HepG2 (cell line): ENCODE measurements around the gene RHBDF2. TPM values are rescaled to one million over a fixed set of nuclear protein-coding genes. Genes with fewer than 3 reads are reported as not detected.

ENCODE experiments used
- AKAP8 ChIP-seq: sonication (generic); formaldehyde crosslinking; IDR thresholded peaks from 2 replicates; pipeline ENCODE4 v1.5.1; 2020; ENCODE audit warnings: mild to moderate bottlenecking, missing genetic modification reagents
- ATF6 ChIP-seq: sonication (generic); formaldehyde crosslinking; conservative IDR thresholded peaks from 2 replicates; pipeline ENCODE4 v1.4.0; 2020; ENCODE audit warnings: missing genetic modification reagents
- GFI1 ChIP-seq: sonication (generic); formaldehyde crosslinking; IDR thresholded peaks from 2 replicates; pipeline ENCODE4 v1.5.0; 2020; ENCODE audit warnings: missing genetic modification reagents, mild to moderate bottlenecking, borderline replicate concordance
- HNRNPL ChIP-seq: fragments of 200-400 bp; formaldehyde crosslinking; IDR thresholded peaks from 2 replicates; pipeline ENCODE4 v1.6.1; 2017; ENCODE audit warnings: mild to moderate bottlenecking, low read depth, low read length
- MED8 ChIP-seq: sonication (generic); formaldehyde crosslinking; IDR thresholded peaks from 2 replicates; pipeline ENCODE4 v1.8.1; 2023; ENCODE audit warnings: mild to moderate bottlenecking, missing genetic modification reagents; ENCODE audit not compliant: insufficient replicate concordance
- NKX3-1 ChIP-seq: sonication (generic); formaldehyde crosslinking; IDR thresholded peaks from 2 replicates; pipeline ENCODE4 v1.5.0; 2020; ENCODE audit warnings: missing genetic modification reagents
- RARA ChIP-seq: IDR thresholded peaks from 2 replicates; pipeline ENCODE4 v1.6.1; 2016; ENCODE audit warnings: missing genetic modification reagents, missing compliant biosample characterization
- SUZ12 ChIP-seq: fragments of 150-350 bp; IDR thresholded peaks from 2 replicates; pipeline ENCODE4 v1.6.1; 2014; ENCODE audit warnings: low read depth, low read length
- THAP8 ChIP-seq: sonication (generic); formaldehyde crosslinking; IDR thresholded peaks from 2 replicates; pipeline ENCODE4 v1.5.1; 2020; ENCODE audit warnings: missing genetic modification reagents, mild to moderate bottlenecking, borderline replicate concordance
- ZNF547 ChIP-seq: sonication (generic); formaldehyde crosslinking; IDR thresholded peaks from 2 replicates; pipeline ENCODE4 v1.5.1; 2020; ENCODE audit warnings: mild to moderate bottlenecking, missing genetic modification reagents
- ZNF605 ChIP-seq: sonication (generic); formaldehyde crosslinking; IDR thresholded peaks from 2 replicates; pipeline ENCODE4 v1.8.0; 2022; ENCODE audit warnings: mild to moderate bottlenecking, missing genetic modification reagents
- ZNF709 ChIP-seq: sonication (generic); formaldehyde crosslinking; IDR thresholded peaks from 2 replicates; pipeline ENCODE4 v1.5.0; 2020; ENCODE audit warnings: mild to moderate bottlenecking, missing genetic modification reagents
- ZNF878 ChIP-seq: sonication (generic); formaldehyde crosslinking; IDR thresholded peaks from 2 replicates; pipeline ENCODE4 v1.8.1; 2023; ENCODE audit warnings: mild to moderate bottlenecking, missing genetic modification reagents, moderate library complexity
- polyA plus RNA-seq, 8 experiments: library from polyadenylated mRNA; depleted of rRNA in 3 of 8; stranded (reverse) in 7 of 8; unstranded in 1 of 8; fragments of >200 nt; fragmentation: Illumina TruSeq in 4 of 8; extraction: Trizol in 4 of 8; gene quantifications; 2 replicates each; pipeline versions ENCODE4 v1.2.1 to v1.2.3, GENCODE V29; 2011 to 2016; ENCODE audit warnings: low read depth in 4 of 8, missing spikeins in 1 of 8, mixed read lengths in 1 of 8; ENCODE audit not compliant: insufficient read depth in 1 of 8
- total RNA-seq, 5 experiments: library from RNA; depleted of rRNA; stranded (reverse); fragments of >200 nt; fragmentation: Illumina TruSeq; extraction: Trizol; gene quantifications; 2 replicates each; pipeline ENCODE4 v1.2.3, GENCODE V29; 2016; ENCODE audit warnings: low read depth in 1 of 5
- TF ChIP-seq, protein P1 (sequence below): sonication (generic); formaldehyde crosslinking; IDR thresholded peaks from 2 replicates; pipeline ENCODE4 v1.4.0; 2020; ENCODE audit warnings: mild to moderate bottlenecking, missing genetic modification reagents
- TF ChIP-seq, protein P2 (sequence below): sonication (generic); formaldehyde crosslinking; IDR thresholded peaks from 2 replicates; pipeline ENCODE4 v1.5.0; 2020; ENCODE audit warnings: mild to moderate bottlenecking, missing genetic modification reagents, borderline replicate concordance

Gene RHBDF2
- total and polyA plus RNA-seq, 2 of the 13 experiments (the other 11 are each of a cell fraction or from before 2014, with no cell fraction given): 7.8 to 24.2 TPM

DNA sequence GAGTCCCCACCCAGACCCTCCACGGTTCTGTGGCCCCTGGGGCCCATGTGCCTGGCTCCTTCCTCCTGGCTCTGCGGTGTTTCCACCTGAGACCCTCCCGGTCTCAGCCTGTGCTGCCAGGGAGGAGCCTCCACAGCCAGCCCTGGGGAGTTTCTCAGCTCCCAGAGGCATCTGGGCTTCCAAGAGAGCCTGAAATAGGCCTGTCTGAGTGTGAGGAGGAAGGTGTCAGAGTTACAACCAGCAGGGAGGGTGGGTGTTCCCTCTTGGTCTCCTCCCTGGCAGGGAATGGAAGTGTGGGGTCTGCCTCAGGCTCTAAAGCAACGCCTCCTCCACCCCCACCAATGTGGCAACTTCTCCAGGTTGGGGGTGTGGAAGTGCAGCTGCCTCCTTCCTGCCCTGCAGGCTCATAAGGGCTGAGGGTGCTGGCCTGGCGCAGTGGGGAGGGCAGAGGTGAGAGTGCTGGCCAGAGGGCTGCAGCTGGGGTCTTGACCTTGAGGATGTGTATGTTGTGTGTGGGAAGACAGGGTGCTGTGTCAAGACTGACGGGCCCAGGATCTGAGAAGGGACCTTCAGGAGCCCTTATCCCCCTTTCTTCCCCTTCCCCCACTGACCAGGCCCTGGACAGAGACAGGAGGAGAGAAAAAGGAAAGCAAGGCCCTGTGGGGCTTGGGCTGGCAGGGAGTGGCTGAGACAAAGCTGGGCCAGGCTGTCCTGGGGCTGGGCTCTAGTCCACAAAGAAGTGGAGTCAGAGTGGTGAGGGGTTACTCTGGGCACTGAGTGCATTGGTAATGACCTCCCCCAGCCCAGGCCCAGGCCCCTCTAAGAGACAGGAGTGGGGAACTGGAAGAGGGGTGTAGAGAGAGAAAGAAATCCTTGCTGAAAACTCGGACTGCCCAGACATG, 33.9 kb upstream of the RHBDF2 start (continued):
- TF ChIP-seq ATF6 (no peak), AKAP8 (CRISPR knock-in tag) (peak; percentile 69; the same call in 1 of the 2 replicates), ZNF878 (CRISPR knock-in tag) (no peak), ZNF547 (CRISPR knock-in tag) (no peak), THAP8 (CRISPR knock-in tag) (no peak), RARA (CRISPR knock-in tag) (no peak), ZNF709 (CRISPR knock-in tag) (0 out of 2 replicates have a peak, but pooled peaks have one; percentile 8), NKX3-1 (CRISPR knock-in tag) (no peak), HNRNPL (0 out of 2 replicates have a peak, but pooled peaks have one; percentile 16), ZNF605 (CRISPR knock-in tag) (0 out of 2 replicates have a peak, but pooled peaks have one; percentile 24), SUZ12 (no peak), MED8 (CRISPR knock-in tag) (peak; percentile 25), GFI1 (CRISPR knock-in tag) (no peak)
- TF ChIP-seq, protein P1, sequence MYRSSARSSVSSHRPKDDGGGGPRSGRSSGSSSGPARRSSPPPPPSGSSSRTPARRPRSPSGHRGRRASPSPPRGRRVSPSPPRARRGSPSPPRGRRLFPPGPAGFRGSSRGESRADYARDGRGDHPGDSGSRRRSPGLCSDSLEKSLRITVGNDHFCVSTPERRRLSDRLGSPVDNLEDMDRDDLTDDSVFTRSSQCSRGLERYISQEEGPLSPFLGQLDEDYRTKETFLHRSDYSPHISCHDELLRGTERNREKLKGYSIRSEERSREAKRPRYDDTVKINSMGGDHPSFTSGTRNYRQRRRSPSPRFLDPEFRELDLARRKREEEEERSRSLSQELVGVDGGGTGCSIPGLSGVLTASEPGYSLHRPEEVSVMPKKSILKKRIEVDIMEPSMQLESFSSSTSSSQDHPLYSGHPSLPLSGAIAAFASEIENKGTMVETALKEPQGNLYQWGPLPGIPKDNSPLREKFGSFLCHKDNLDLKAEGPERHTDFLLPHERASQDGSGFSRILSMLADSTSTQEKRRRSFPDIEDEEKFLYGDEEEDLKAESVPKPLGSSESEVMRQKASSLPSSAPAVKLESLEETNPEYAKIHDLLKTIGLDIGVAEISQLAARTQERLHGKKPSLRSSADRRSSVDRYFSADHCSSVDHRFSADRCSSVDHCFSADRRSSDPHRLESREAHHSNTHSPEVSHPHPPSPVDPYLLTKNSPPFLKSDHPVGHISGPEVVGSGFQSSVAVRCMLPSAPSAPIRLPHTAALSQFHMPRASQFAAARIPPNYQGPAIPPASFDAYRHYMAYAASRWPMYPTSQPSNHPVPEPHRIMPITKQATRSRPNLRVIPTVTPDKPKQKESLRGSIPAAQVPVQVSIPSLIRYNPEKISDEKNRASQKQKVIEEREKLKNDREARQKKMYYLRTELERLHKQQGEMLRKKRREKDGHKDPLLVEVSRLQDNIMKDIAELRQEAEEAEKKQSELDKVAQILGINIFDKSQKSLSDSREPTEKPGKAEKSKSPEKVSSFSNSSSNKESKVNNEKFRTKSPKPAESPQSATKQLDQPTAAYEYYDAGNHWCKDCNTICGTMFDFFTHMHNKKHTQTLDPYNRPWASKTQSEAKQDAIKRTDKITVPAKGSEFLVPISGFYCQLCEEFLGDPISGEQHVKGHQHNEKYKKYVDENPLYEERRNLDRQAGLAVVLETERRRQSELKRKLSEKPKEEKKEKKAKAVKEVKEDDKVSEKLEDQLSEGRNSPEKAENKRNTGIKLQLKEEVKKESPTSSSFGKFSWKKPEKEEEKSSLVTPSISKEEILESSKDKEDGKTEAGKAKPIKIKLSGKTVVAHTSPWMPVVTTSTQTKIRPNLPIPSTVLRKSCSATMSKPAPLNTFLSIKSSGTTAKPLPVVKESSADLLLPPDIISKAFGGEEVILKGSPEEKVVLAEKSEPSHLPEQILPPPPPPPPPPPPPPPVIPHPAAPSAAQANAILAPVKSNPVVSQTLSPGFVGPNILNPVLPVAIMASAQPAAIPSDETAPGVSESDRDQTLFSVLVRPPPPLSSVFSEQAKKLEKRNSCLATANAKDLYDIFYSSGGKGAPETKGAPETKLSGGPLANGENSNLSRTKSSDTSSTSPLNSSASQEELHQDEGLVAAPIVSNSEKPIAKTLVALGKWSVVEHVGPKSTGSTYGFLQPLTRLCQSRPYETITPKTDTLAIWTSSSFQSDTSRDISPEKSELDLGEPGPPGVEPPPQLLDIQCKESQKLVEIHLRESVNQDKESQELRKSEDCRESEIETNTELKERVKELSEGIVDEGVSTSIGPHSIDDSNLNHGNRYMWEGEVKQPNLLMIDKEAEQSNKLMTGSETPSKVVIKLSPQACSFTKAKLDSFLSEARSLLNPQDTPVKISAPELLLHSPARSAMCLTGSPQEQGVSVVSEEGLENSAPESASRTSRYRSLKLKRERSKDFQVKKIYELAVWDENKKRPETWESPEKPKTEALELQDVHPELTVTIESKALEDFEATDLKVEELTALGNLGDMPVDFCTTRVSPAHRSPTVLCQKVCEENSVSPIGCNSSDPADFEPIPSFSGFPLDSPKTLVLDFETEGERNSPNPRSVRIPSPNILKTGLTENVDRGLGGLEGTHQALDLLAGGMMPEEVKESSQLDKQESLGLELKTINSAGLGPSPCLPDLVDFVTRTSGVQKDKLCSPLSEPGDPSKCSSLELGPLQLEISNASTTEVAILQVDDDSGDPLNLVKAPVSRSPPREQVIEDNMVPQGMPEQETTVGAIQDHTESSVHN (CRISPR knock-in tag): no peak
- TF ChIP-seq, protein P2, sequence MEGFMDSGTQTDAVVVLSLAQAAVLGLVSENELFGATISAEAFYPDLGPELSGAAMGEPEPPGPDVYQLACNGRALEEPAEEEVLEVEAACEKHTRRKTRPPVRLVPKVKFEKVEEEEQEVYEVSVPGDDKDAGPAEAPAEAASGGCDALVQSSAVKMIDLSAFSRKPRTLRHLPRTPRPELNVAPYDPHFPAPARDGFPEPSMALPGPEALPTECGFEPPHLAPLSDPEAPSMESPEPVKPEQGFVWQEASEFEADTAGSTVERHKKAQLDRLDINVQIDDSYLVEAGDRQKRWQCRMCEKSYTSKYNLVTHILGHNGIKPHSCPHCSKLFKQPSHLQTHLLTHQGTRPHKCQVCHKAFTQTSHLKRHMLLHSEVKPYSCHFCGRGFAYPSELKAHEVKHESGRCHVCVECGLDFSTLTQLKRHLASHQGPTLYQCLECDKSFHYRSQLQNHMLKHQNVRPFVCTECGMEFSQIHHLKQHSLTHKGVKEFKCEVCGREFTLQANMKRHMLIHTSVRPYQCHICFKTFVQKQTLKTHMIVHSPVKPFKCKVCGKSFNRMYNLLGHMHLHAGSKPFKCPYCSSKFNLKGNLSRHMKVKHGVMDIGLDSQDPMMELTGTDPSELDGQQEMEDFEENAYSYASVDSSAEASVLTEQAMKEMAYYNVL (CRISPR knock-in tag): 0 out of 2 replicates have a peak, but pooled peaks have one; percentile 47
